D721Med (cell line): ENCODE results near the gene BAG3.
A peak's percentile ranks its signal among the peaks of the same experiment; 100 is the strongest.

Source experiments
- DNase-seq: peaks from one replicate; pipeline ENCODE4 v3.0.0; 2011; ENCODE audit warnings: low spot score; ENCODE audit not compliant: insufficient read length
- FAIRE-seq: peaks from 2 replicates; lab custom pipeline; 2011; peaks lifted over from hg19 to GRCh38; lab: Jason Lieb, UNC
- TF ChIP-seq, protein P1 (sequence below): IDR thresholded peaks from 2 replicates; pipeline ENCODE4 v1.5.1; 2012; ENCODE audit warnings: mild to moderate bottlenecking, control low read depth; ENCODE audit not compliant: insufficient read depth; ENCODE audit errors: missing control alignments

Gene BAG3

DNA sequence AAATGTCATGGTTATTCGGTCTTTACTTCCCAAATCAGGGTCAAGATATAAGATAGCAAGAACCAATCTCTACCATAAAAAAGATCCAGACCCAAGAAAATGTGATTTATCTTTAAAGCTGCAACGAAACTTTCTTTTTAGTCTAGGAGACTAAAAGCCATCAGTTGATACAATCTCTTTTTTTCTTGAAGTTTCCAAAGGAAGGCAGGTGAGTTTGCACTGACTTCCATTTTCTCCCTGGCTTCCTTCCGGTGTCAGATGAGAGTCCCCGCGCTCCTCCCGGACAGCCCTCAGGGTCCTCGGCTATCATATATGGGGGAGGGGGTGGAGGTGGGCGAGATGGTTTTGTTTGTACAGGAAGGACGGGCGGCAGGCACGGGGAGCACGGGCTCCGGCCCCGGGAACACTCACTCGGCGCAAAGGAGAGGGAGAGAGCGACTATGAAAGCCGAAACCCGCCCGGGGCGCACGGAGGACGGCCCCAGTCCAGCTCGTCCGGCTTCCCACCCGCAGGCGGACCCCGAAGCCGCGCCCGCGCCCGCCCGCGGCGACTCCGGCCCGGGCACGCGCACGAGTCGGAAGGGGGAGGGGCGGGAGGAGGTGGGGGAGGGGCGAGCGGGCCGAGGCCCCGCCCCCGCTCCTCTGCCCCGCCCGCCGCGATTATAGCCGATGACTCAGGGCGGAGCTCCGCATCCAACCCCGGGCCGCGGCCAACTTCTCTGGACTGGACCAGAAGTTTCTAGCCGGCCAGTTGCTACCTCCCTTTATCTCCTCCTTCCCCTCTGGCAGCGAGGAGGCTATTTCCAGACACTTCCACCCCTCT is at the start of gene BAG3:
BAG3 (plus strand) TSS at position 689 of the 822 bp plus-strand sequence. CDS start 296 bp downstream, outside the sequence.
- TF ChIP-seq, protein P1, sequence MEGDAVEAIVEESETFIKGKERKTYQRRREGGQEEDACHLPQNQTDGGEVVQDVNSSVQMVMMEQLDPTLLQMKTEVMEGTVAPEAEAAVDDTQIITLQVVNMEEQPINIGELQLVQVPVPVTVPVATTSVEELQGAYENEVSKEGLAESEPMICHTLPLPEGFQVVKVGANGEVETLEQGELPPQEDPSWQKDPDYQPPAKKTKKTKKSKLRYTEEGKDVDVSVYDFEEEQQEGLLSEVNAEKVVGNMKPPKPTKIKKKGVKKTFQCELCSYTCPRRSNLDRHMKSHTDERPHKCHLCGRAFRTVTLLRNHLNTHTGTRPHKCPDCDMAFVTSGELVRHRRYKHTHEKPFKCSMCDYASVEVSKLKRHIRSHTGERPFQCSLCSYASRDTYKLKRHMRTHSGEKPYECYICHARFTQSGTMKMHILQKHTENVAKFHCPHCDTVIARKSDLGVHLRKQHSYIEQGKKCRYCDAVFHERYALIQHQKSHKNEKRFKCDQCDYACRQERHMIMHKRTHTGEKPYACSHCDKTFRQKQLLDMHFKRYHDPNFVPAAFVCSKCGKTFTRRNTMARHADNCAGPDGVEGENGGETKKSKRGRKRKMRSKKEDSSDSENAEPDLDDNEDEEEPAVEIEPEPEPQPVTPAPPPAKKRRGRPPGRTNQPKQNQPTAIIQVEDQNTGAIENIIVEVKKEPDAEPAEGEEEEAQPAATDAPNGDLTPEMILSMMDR: no peak
- DNase-seq (no peak), FAIRE-seq (no peak)

DNA sequence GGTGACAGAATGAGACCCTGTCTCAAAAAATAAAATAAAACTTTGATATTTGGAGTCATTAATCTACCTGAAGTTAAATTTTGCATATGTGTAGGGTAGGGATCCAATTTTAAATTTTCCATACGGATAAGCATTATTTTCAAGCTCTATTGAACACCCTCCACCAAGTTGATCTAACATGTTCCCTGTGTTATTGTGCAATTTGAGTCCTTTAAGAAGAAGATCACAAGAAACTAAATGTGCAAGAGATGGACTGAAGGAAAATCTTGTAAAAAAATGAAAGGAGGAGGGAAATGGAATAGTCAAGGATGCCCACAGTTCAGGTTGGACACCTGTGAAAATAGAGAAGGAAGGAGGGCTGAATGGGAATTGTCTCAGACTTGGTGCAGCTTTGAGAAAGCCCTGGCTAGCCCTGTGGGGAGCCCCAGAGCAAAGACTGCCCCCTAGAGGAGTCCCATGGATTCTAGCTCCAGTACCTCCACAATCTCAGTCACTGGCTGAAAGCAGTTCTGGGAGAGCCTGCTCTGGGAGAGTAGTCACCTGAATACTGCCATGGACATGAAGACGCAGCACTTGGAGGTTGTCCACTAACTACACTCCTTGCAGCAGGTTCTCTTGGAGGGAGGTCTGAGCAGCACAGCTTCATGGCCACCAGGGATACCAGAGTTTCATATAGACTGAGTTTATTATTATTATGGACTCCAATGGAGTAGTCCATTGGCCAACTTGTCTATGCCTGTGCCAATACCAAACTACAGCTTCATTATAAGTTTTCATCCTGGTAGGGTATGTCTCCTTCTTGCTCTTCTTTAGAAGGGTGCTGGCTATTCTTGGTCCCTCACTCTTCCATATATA is 48.7 kb upstream of the BAG3 start:
- TF ChIP-seq, protein P1: peak; percentile 25
- FAIRE-seq: no peak
- no peak for DNase-seq

DNA sequence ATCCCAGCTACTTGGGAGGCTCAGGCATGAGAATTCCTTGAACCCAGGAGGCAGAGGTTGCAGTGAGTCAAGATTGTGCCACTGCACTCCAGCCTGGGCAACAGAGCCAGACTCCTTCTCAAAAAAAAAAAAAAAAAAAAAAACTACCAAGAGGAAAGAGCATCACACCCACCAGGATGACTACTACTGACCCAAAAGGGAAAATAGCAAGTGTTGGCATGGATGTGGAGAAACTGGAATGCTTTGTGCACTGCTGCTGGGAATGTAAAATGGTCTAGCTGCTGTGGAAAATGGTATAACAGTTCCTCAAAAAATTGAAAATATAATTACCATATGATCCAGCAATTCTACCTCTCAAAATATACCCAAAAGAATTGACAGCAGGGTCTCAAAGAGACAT is 46.7 kb upstream of the BAG3 start:
- FAIRE-seq: no peak

DNA sequence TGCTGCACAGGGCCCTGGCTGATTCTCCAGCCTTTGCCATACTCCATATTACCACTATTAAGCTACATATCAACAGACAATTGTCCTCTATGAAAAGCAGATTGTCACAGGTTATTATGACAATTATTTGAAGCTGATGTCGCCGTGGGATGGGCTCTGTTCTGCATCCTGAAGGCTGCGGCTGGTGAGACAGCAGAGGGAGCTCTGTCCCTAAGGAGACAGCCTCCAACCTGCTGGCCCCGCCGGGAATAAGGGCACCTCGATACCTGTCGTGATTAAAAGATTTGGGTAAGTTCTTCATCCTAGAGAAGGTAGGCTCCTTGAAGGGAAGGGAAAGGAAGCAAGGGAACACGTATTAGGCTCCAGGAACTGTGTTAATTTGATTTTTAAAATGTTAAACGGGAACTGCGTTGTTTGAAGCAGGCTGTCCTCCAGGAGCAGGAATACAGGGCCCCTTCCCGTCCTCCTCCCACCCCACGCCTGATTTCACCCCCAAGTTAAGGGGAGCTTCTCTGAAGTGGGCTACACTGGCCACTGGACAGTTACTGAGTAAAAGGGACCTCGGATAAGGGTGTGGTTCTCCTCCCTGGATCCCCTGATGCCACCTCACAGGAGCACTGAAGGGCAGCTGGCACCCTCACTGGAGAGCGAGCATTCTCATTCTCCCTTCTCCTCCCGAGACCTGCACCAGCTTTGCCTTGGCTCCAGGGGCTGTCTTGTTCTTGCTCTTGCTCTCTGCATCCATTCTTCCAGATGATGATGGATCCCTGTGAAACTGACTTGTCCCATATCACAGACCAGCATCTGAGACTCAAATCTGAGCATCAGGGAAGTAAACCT is 42.6 kb upstream of the BAG3 start:
- DNase-seq: no peak
- FAIRE-seq: no peak
- TF ChIP-seq, protein P1: peak; percentile 83

More for the DNA sequence above, 46.7 kb upstream of the BAG3 start:
- DNase-seq: no peak
- TF ChIP-seq, protein P1: no peak

DNA sequence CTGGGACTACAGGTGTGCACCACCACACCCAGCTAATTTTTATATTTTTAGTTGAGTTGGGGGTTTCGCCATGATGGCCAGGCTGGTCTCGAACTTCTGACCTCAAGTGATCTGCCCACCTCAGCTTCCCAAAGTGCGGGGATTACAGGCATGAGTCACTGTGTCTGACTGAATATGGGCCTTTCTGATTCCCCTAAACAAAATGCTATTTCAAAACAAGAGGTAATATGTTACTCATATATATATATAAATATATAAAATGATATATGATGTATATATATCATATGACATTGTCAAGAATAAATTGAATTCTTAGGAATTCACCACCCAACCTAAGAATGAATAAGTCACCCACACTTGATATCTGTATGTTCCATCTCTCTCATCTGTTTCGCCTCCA is 41.7 kb upstream of the BAG3 start:
- TF ChIP-seq, protein P1: no peak
- DNase-seq: no peak
- FAIRE-seq: no peak

DNA sequence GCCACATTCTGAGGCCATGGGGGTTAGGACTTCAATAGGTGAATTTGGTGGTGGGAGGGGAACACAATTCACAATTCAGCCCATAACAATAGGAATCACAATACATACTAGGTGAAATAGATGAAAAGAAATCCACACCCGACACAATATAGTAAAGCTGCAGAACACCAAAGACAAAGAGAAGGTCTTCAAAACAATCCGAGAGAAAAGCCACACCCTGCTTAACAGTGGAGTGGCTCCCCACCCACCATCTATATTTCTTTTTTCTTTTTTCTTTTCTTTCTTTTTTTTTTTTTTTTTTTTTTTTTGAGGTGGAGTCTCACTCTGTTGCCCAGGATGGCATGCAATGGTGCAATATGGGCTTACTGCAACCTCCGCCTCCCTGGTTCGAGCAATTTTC is 39.7 kb upstream of the BAG3 start:
- no peak for DNase-seq
- TF ChIP-seq, protein P1: no peak
- no peak for FAIRE-seq
